NCI-H2081 treated with DMSO at 0.1 percent for 48 hours (cell line): ENCODE data around the gene IGFLR1.
"Not testable (repeated sequence)": the region's sequence is repeated elsewhere in the genome, so short reads cannot be mapped to it uniquely, and the experiment has no call there.

Experiments
- DNase-seq: peaks from one replicate; lab custom pipeline; 2025; lab: John Stamatoyannopoulos, UW

IGFLR1 gene

DNA sequence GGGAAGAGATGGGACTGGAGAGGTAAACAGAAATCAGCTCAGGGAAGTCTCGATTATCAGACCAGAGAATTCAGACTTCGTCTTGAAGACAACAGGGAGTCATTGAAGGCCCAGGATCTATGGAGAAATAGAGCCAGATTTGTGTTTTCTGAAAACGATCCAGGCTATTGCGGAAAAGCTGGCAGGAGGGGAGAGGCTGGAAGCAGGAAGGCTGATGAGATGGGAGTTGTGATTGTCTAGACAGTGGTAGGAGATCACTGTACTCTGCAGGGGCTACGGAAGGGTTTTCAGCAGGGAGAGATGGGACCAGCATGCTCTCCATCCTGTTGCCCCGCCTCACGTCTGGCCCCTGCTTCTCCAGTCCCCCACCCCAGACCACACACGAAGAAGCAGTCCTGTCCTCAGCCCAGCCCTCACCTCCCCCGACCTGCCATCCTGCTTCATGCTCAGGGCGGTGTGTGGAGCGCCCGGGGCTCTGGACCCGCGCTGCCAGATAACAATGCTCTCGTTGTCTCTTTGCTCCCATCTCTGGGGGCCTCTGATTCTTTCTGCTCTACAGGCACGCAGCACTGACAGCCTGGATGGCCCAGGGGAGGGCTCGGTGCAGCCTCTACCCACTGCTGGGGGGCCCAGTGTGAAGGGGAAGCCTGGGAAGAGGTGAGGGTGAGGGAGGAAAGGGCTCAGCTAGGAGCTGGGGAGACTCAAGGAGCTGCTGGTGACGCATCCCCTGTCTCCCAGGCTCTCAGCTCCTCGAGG, 35.0 kb upstream of the IGFLR1 start:
- DNase-seq, result no peak

DNA sequence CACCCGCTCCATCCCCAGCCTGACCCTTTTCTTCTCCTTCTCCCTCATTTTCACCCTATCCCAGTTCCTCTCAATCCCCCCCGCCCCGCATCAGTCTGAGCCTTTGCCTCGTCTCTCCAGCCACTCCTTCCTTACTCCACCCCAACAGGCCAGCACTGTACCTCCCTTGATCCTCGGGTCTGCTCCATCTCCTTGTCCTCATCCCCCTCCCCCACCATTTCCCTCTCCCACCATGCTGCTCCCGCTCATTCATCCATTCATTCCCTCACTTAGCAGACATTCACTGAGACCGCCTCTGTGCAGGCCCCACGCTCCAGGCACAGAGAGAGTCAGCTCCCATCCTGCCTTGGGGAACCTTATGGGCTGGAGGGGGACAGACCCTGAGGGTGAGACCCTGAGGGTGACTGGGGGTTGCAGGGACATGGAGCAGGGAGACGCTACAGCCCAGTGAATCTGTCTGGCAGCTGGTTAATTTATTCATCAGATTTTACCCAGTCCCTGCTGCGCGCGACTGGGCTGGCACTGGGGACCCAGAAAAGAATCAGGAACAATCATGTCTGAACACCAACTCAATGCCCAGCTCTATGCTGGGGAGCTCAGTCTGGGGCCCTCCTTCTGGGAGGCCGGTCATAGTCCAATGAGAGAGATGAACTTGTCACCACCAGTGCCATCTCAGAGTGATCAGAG, 34.0 kb upstream of the IGFLR1 start:
- DNase-seq, result no peak

- peak; percentile 81 for DNase-seq
Observed at GRCh38 chr19:35775298-35776101, 33.2 kb upstream of the IGFLR1 start, which contains the start of gene ARHGAP33. TSS of gene ARHGAP33 (plus strand) at chr19:35775564. CDS start at chr19:35775659, 95 bp downstream.

GRCh38 chr19:35775046-35775297, 32.7 kb upstream of the IGFLR1 start:
- no peak for DNase-seq

GRCh38 chr19:35774274-35775045, 32.2 kb upstream of the IGFLR1 start:
- DNase-seq, result no peak

- no peak for DNase-seq
Observed at GRCh38 chr19:35773020-35773806, 31.0 kb upstream of the IGFLR1 start.

DNA sequence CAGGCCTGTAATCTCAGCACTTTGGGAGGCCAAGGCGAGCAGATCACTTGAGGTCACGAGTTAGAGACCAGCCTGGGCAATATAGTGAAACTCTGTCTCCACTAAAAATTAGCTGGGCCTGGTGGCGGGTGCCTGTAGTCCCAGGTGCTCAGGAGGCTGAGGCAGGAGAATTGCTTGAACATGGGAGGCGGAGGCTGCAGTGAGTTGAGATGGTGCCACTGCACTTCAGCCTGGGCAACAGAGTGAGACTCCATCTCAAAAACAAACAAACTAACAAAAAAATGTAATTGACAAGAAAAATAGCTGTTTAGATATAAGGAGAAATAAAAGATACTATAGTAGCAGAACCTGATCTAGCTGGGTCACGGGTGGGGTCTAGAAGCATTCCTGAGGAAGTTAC, 30.1 kb upstream of the IGFLR1 start:
- DNase-seq, result not testable (repeated sequence)

DNA sequence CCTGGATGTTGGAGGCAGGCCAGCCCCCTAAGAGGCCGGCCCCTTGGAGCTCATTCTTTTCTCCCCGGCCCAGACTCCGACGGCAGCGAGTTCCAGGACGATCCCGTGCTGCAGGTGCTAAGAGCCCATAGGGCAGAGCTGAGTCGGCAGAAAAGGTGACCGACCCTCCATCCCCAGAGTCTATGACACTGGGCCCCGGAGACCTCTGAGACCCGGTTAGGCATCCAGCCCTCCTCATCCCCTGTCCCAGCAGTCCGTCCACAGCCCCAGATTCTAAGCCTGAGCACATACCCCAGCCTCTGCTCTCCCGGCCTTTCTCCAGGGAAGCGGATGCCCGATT, 25.8 kb upstream of the IGFLR1 start:
- no peak for DNase-seq

DNA sequence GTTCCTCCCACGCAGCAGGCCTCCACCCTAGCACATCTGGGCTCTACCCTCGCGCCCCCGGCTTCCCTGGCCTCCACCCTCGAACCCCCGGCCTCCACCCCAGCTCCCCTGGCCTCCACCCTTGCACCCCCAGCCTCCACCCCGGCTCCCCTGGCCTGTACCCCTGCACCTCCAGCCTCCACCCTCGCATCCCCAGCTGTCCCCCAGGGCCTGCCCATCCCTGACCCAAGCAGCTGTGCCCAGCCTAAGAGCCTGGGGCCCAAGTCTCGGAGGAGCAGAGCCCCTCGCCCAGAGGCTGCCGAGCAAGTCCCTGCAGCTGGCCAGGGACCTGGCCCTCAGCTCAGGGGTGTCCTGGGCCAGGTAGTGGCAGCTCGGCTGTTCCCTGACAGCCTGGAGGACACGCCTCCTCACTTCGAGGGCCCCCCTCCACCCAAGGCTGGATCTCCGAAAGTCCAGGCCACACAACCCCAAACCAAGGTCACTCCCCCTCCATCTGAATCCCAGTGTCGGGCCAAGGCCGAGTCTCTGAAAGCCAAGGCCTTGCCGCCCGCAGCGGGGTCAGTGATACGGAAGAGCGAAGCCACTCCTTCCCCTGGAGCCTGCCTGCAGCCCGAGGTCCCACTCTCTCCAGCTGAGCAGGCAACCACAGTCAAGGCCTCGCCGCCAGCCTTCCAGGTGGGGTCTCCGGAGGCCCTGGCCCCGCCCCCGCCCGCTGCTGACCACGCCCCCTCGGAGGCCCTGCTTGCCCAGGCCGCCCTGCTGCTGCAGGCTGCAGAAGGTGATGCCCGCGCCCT, 25.2 kb upstream of the IGFLR1 start:
- no peak for DNase-seq

DNA sequence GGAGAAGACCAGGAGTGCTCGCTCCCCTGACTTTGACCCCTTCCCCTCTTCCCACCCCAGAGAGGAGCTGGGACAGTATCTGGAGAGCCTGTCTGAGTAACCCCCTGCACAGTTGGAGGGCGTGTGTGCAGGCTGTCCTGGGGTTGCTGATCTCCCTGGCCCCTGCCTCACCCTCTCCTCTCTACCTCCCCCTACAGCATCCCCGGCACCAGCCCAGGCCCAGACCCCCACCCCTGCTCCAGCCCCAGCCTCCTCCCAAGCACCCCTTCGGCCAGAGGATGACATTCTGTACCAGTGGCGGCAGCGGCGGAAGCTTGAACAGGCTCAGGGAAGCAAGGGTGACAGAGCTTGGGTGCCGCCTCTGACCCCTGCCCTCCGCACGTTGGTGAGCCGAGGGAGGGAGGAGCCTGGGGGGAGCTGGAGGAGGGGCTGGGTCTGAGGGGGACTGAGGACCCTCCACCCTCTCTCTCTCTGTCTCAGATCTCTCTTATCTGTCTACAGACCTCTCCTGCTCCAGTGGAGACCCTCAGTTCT, 24.4 kb upstream of the IGFLR1 start:
- DNase-seq, result no peak

DNA sequence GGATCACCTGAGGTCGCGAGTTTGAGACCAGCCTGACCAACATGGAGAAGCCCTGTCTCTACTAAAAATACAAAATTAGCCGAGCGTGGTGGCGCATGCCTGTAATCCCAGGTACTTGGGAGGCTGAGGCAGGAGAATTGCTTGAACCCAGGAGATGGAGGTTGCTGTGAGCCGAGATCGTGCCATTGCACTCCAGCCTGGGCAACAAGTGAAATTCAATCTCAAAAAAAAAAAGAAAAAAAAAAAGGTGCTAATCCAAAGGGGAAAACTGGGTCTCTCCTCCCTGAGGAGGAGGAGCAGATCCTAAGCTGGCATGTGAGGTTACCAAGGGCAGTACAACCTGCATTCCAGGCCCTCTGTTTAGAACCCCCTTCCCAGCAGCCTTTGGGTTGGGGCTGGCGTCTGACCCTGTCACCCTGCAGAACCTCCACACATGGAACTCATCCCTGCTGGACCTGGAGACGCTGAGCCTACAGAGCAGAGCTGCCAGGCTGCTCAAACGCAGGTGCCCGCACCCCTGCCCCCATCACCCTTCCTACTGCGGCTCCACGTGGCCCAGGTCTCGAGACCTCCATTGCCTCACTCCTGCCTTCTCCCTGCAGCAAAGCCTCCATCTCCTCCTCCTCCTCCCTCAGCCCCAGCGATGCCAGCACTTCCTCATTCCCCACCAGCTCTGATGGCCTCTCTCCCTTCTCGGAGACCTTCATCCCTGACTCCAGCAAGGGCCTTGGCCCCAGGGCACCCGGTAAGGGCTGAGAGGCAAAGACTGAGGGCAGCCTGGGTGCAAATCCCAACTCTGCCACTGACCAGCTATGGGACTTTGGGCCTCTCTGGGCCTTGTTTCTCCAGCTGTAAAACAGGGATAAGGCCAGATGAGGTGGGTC, 22.4 kb upstream of the IGFLR1 start:
- DNase-seq, result no peak

GRCh38 chr19:35760711-35761349, 18.6 kb upstream of the IGFLR1 start:
- no peak for DNase-seq

DNA sequence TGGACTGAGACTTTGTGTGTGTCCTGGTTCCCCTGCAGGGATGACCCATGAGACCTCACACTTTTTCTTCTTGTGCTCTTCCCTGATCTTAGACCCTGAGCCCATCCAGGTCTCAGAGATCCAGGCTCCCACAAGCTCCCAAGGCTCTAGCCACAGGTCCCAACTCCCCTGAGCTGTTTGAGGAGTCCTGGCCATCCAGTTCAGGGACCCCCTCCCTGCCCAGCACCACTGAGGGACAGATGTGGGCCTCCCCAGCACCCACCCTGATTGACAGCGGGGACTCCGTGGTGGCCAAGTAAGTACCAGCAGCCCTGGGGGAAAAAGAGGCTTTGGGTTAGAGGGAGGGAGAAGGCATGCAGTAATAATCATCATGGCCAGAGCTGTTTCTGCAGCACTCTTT, 17.4 kb upstream of the IGFLR1 start:
- DNase-seq, result no peak

- DNase-seq, result peak; percentile 99
Observed at GRCh38 chr19:35757749-35758608, 15.7 kb upstream of the IGFLR1 start, which contains the start of gene PROSER3. TSS of gene PROSER3 (plus strand) at chr19:35758176. CDS start at chr19:35758216, 40 bp downstream.

DNA sequence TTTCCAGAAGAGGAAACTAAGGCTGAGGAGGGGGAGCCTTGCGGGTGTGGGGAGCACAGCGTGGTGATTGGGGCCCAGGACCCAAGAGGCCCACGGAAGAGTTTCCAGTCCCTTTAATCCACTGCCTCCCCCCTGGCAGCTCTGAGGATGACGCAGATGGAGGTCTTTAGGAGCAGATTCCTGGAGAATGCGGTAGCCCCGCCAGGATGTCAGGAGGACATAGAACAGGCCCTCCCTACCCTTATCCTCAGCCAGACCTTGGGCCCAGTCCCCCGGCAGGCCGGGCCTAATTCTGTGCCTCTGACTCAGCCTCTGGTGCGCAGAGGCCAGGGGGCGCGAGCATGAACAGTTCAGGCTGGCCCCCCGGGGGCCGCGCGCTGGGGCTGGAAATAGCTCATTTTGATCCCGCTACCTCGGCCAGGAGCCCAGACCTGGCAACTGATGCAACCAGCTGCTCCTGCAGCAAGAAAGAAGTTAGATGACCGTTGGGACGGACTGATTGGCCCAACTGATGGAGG, 15.0 kb upstream of the IGFLR1 start:
- DNase-seq, result no peak

GRCh38 chr19:35756377-35757230, 14.4 kb upstream of the IGFLR1 start, which contains the start of gene HSPB6:
TSS of gene HSPB6 (minus strand) at chr19:35757029. CDS start at chr19:35757008, 21 bp downstream.
- DNase-seq, result no peak
